ENCODE measurements around the gene WDR11. TPM values are rescaled to one million over a fixed set of nuclear protein-coding genes. Genes with fewer than 3 reads are reported as not detected.

The WDR11 gene
- total and polyA plus RNA-seq, 8 donors, result 9.9 to 122 (median 32.4) TPM

DNA sequence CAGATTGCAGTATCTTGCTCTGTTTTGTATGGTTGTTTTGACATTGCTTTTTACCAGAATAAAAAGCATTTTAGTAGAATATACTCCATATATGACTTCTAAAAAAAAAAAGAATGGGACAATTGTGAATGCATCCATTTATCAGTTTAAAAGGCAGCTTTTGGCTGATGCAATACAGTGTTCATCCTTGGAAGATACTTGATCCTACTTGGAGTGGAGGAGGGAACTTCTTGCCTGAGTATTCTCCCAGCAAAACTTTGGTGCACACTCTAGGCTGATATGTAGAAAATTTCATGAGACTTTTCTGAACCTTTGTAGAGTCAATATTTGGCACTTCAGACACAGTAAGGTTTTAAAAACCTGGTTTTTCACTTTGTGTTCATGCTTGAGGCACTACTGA lies 40.2 kb downstream of the WDR11 start:
- H3K36me3 ChIP-seq, result peaks cover 33 to 84% (median 81%) of the 10 kb centered on the region in 4 donors
- H3K27me3 ChIP-seq, result no peaks in the 10 kb centered on the region
- no peak for TF ChIP-seq POLR2AphosphoS5 (IDR thresholded peaks at IDR 0.05)
- TF ChIP-seq, protein P1, sequence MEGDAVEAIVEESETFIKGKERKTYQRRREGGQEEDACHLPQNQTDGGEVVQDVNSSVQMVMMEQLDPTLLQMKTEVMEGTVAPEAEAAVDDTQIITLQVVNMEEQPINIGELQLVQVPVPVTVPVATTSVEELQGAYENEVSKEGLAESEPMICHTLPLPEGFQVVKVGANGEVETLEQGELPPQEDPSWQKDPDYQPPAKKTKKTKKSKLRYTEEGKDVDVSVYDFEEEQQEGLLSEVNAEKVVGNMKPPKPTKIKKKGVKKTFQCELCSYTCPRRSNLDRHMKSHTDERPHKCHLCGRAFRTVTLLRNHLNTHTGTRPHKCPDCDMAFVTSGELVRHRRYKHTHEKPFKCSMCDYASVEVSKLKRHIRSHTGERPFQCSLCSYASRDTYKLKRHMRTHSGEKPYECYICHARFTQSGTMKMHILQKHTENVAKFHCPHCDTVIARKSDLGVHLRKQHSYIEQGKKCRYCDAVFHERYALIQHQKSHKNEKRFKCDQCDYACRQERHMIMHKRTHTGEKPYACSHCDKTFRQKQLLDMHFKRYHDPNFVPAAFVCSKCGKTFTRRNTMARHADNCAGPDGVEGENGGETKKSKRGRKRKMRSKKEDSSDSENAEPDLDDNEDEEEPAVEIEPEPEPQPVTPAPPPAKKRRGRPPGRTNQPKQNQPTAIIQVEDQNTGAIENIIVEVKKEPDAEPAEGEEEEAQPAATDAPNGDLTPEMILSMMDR (IDR thresholded peaks at IDR 0.05), result no peak
- no peak for TF ChIP-seq EP300 (IDR thresholded peaks at IDR 0.05)
- no peak for TF ChIP-seq POLR2A (IDR thresholded peaks at IDR 0.05)
- no peaks in the 10 kb centered on the region for H3K9me3 ChIP-seq
- intact Hi-C loops (cut with DNase I; ENCODE audit: low total_unique reads), result no loop called here
- DNase-seq, result no peak
- no peaks in the 10 kb centered on the region for H3K4me1 ChIP-seq
- no peak overlapping the region for H3K27ac ChIP-seq
- H3K4me3 ChIP-seq, result no peak overlapping the region

DNA sequence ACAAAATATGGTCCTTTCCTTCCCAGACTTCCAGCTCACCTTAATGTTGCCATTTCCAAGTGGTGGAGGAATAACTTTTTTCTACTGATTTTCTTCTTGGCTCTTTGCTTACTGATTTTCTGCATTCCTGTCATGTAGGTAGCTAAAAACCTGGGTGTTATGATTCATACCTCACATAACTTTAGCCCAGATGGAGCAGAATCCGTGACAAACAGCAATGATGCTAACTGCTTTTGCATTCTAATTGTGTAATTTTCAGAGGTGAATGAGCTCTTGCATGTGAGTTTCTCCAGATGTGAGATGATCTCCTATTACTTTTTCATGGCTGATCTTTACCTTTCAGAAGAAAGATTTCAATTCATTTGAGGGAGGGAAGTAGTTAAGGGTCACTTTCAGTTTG lies 43.4 kb downstream of the WDR11 start:
- 92 to 100% (median 97%) methylated on average over 1 of the region's 1 CpG for WGBS, 5 donors
- intact Hi-C loops (cut with DNase I; ENCODE audit: low total_unique reads), result no loop called here
- H3K36me3 ChIP-seq, result peaks cover 26 to 75% (median 66%) of the 10 kb centered on the region in 4 donors
- H3K9me3 ChIP-seq, result no peaks in the 10 kb centered on the region
- TF ChIP-seq EP300 (IDR thresholded peaks at IDR 0.05), result no peak
- TF ChIP-seq, protein P1 (IDR thresholded peaks at IDR 0.05), result no peak
- TF ChIP-seq POLR2A (IDR thresholded peaks at IDR 0.05), result no peak
- no peak for TF ChIP-seq POLR2AphosphoS5 (IDR thresholded peaks at IDR 0.05)
- H3K27me3 ChIP-seq, result no peaks in the 10 kb centered on the region
- H3K4me3 ChIP-seq, result no peak overlapping the region
- H3K4me1 ChIP-seq, result no peaks in the 10 kb centered on the region
- no peak overlapping the region for H3K27ac ChIP-seq
- no peak for DNase-seq

DNA sequence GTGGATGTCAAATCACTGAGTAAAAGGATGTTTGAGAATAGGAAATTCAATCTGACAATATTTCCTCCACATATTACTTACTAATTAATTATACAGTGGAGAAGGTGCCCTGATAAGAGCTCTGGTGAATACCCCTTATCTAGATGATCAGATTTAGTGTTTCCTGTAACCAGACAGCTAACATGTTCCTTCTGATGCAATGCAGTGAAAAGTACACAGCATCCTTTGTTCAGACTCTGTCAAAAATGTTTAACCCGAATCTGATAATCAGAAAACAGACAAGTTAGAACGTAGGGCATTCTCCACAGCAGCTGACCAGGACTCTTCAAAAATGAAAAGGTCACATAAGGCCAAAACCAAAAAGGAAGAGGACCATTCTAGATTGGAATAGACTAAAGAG lies 46.2 kb downstream of the WDR11 start:
- 55 to 69% (median 65%) methylated on average over 2 of the region's 2 CpGs for WGBS, 5 donors
- Histone ChIP-seq H3K4me1 (no peaks in the 10 kb centered on the region), H3K36me3 (peaks cover 22 to 75% (median 66%) of the 10 kb centered on the region in 4 donors), H3K4me3 (no peak overlapping the region), H3K27ac (no peak overlapping the region), H3K27me3 (no peaks in the 10 kb centered on the region), H3K9me3 (no peaks in the 10 kb centered on the region)
- TF ChIP-seq POLR2A (IDR thresholded peaks at IDR 0.05) (no peak), EP300 (IDR thresholded peaks at IDR 0.05) (no peak), POLR2AphosphoS5 (IDR thresholded peaks at IDR 0.05) (no peak)
- TF ChIP-seq, protein P1 (IDR thresholded peaks at IDR 0.05), result no peak
- no peak for DNase-seq
- intact Hi-C loops (cut with DNase I; ENCODE audit: low total_unique reads), result no loop called here

DNA sequence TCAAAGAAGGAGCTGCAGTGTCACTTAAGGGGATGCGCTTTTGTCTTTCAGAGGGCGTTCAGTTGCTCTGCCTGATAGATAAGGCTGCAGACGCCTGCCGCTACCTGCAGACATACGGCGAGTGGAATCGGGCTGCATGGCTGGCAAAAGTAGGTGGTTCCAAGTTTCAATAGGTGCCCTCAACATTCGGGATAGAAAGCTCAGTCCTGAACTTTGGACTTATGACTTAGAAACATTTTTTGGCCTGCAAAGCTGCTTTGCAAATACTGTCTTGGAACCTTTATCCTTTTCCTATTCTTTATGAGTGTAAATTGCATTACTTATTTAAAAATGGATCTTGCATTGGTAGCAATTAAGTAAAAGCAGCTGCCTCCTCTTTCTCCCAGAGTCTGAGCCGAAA lies 54.1 kb downstream of the WDR11 start:
- Histone ChIP-seq H3K27ac (no peak overlapping the region), H3K9me3 (peaks cover 3 to 18% (median 10%) of the 10 kb centered on the region in 4 donors), H3K27me3 (no peaks in the 10 kb centered on the region), H3K4me3 (no peak overlapping the region), H3K4me1 (no peaks in the 10 kb centered on the region), H3K36me3 (peaks cover 88 to 100% (median 100%) of the 10 kb centered on the region in 4 donors)
- TF ChIP-seq POLR2A (IDR thresholded peaks at IDR 0.05), result no peak
- TF ChIP-seq POLR2AphosphoS5 (IDR thresholded peaks at IDR 0.05), result no peak
- no peak for TF ChIP-seq EP300 (IDR thresholded peaks at IDR 0.05)
- TF ChIP-seq, protein P1 (IDR thresholded peaks at IDR 0.05), result no peak
- WGBS, 5 donors, result 84 to 92% (median 88%) methylated on average over 9 of the region's 9 CpGs
- intact Hi-C loops (cut with DNase I; ENCODE audit: low total_unique reads), result no loop called here
- no peak for DNase-seq
